ENCODE measurements around the gene GLIPR1L2. TPM values are rescaled to one million over a fixed set of nuclear protein-coding genes. Genes with fewer than 3 reads are reported as not detected.

GLIPR1L2 gene
- total RNA-seq, 1 experiment from 2014 or later, result 0.44 TPM

- TF ChIP-seq REST (IDR thresholded peaks at IDR 0.05; ENCODE audit: low read depth), result no peak
- TF ChIP-seq SRF (IDR thresholded peaks at IDR 0.05; ENCODE audit: low read depth), result peak; percentile 75
- no peak for TF ChIP-seq SP1 (IDR thresholded peaks at IDR 0.05; ENCODE audit: low read depth)
Observed at GRCh38 chr12:75480469-75480949, 89.6 kb downstream of the GLIPR1L2 start, which contains the start of gene GLIPR1 (continued).

GRCh38 chr12:75481013-75481705 is 90.3 kb downstream of the GLIPR1L2 start:
- ChIA-PET POLR2A (no interaction called here), CTCF (no interaction called here), RAD21 (ENCODE audit: low non-redundant PET in 1 of 2, low total read pairs in 2 of 2, uncharacterized antibody in 2 of 2, unreplicated experiment in 2 of 2) (no interaction called here)
- DNase-seq (ENCODE audit: low read depth, low spot score) (no peak), ATAC-seq (no peak)
- Histone ChIP-seq H3K36me3 (ENCODE audit: control insufficient read depth in 1 of 2, insufficient read depth in 2 of 2, low read length in 2 of 2) (no peaks in the 10 kb centered on the region), H3K9ac (ENCODE audit: low read length) (no peak overlapping the region), H3K4me3 (replicated peaks in 1 of 2; ENCODE audit: low read depth in 1 of 2, low read length in 2 of 2) (no peak overlapping the region), H3K4me1 (ENCODE audit: control insufficient read depth in 1 of 2, insufficient read depth in 2 of 2, low read length in 2 of 2) (peaks cover 6 to 16% of the 10 kb centered on the region in 2 experiments), H3K4me2 (ENCODE audit: low read length) (peak overlapping the region; percentile 24; the same call in 1 of the 2 replicates), H3K79me2 (ENCODE audit: insufficient read depth, low read length) (no peaks in the 10 kb centered on the region), H2AFZ (ENCODE audit: low read depth, low read length, poor library complexity, severe bottlenecking) (no peak overlapping the region), H3K27ac (ENCODE audit: low read depth, low read length) (no peak overlapping the region), H3K27me3 (ENCODE audit: insufficient read depth, low read length) (no peaks in the 10 kb centered on the region), H3K9me3 (ENCODE audit: control insufficient read depth in 1 of 2, insufficient read depth in 1 of 2, low read depth in 1 of 2, low read length in 2 of 2) (no peaks in the 10 kb centered on the region), H3K9me2 (ENCODE audit: insufficient read depth) (no peaks in the 10 kb centered on the region), H4K20me1 (ENCODE audit: insufficient read depth) (no peaks in the 10 kb centered on the region)
- TSS peak; percentile 76 for BruUV-seq (replicated peaks)
- TF ChIP-seq POLR2AphosphoS5 (IDR thresholded peaks at IDR 0.05; ENCODE audit: low read depth, low read length) (no peak), ZFX (IDR thresholded peaks at IDR 0.05) (no peak), YY1 (IDR thresholded peaks at IDR 0.05; ENCODE audit: extremely low read depth, insufficient replicate concordance, low read depth, low read length) (no peak), RAD21 (IDR thresholded peaks at IDR 0.05; ENCODE audit: low read depth) (no peak), EGR1 (IDR thresholded peaks at IDR 0.05; ENCODE audit: low read depth) (no peak), SIN3A (IDR thresholded peaks at IDR 0.05; ENCODE audit: low read depth) (no peak), CBX3 (IDR thresholded peaks at IDR 0.05; ENCODE audit: low read depth) (no peak), SP1 (IDR thresholded peaks at IDR 0.05; ENCODE audit: low read depth) (no peak), MAX (IDR thresholded peaks at IDR 0.05) (no peak), JUND (IDR thresholded peaks at IDR 0.05) (no peak), CEBPB (IDR thresholded peaks at IDR 0.05; ENCODE audit: low read depth) (no peak), EZH2 (IDR thresholded peaks at IDR 0.05) (no peak), ATF3 (IDR thresholded peaks at IDR 0.05) (no peak), POLR2A (IDR thresholded peaks at IDR 0.05; ENCODE audit: borderline replicate concordance, extremely low read depth, insufficient read depth, insufficient read length) (no peak)
- intact Hi-C loops (cut with micrococcal nuclease), result no loop called here
